AML-193 (cell line): ENCODE data around the gene CREB5.

ENCODE experiments used
- DNase-seq, 2 experiments: peaks; one replicate each; lab custom pipeline; 2025; lab: John Stamatoyannopoulos, UW

Gene CREB5

DNA sequence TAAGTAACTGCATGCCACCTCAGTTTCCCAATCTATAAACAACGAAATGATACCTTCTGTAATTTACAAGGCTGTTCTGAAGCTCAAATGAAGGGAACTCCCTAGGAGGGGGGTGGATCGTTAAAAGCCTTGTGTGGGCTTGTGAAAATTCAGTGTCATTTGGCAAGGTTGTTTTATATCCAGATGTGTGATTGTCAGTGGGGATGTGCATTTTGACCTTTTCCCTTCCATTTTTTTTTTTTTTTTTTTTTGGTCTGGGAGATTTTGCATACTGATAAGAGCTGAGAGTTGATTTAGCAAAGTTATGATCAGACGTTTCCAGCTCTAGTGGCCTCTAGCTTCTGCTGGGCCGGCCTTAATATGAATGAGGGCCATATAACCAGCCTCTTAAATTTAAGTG is 22.8 kb downstream of the CREB5 start:
- no peak for DNase-seq

- DNase-seq = no peak
These were observed 23.5 kb downstream of the CREB5 start for GRCh38 chr7:28435732-28436378.

DNA sequence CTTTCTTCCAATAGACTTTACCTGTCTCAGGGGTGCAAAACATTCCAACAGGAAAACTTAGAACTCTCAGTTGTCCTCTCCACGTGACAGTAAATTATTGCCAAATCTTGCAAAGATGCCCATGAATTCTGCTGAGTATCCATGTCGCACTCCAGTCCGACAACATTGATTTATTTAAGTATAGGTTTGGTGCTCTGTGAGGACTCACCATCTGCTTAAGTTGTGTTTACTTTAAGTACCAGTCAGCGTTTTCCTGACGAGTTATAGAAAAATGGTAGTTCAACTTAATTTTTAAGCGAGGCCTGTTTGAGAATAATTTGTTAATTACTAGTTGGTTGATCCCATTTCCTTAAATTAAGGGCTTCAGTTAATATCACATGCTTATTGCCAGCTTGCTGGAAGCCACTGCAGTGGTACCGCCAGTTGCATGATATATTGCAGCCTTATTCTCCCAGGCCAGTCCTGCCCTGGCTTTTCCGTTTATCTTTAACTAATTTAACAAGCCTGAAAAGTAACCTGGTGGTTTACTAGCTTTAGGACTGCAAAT is 27.8 kb downstream of the CREB5 start:
- DNase-seq = no peak

GRCh38 chr7:28442540-28443420 is 30.5 kb downstream of the CREB5 start:
- no peak for DNase-seq

DNA sequence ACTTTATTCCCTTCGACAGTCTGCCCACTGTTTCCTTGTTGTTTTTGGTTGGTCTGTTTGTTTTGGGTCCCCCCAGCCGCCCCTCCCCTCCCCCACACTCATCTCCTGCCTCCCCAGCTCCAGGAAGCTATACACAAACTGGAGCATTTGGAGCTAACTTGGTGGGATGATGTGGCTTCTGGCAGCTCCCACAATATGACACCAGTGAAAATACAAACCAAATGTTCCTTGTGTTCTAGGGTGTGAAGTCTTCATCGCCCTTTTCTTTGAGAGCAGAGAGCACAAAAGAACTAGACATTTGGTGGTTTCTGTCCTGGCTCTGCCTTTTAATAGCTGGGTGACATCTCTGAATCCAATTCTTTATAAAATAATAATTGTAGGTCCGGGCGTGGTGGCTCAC is 33.8 kb downstream of the CREB5 start:
- DNase-seq = no peak

GRCh38 chr7:28447071-28447470 is 34.8 kb downstream of the CREB5 start:
- DNase-seq = no peak

GRCh38 chr7:28448708-28449107 is 36.4 kb downstream of the CREB5 start:
- no peak for DNase-seq

- no peak for DNase-seq
These were observed 40.4 kb downstream of the CREB5 start for GRCh38 chr7:28452681-28453080.

- no peak for DNase-seq
These were observed 43.2 kb downstream of the CREB5 start for GRCh38 chr7:28455486-28455885.

DNA sequence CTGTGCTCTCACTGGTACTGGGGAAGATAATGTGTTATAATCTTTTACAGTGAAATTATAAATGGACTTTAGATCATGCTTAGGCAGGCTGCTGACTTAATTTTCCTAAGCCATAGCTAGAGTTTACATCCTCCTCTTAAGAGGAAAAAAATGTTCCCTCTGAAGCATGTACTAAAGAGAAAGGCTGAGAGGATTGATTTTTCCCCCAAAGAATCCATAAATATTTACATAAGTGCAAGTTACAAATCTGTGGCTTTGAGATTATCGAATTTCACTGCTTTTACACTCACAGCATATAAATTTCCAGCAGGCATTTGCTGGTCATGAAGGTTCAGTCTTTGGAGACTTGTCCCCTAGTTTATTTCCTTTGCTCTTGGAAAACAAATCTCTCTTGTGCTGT is 43.7 kb downstream of the CREB5 start:
- DNase-seq = no peak

DNA sequence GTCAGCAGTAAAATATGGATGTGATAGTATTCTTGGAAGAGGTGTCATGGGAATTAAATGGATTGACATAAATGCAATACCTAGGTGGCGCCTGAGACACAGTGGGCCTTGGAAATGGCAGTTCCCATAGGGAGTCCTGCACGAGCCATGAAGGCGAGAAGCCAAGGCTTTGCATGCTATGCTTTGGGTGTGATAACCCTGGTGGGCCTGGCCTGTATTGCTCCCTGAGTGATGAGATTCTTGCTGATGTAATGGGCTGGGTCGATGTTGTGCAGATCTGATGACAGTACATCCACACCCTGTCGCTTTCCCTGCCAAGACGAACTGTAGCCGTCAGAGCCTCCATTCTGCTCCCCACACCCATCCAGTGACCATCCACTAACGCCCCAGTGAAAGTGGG is 46.4 kb downstream of the CREB5 start:
- no peak for DNase-seq

DNA sequence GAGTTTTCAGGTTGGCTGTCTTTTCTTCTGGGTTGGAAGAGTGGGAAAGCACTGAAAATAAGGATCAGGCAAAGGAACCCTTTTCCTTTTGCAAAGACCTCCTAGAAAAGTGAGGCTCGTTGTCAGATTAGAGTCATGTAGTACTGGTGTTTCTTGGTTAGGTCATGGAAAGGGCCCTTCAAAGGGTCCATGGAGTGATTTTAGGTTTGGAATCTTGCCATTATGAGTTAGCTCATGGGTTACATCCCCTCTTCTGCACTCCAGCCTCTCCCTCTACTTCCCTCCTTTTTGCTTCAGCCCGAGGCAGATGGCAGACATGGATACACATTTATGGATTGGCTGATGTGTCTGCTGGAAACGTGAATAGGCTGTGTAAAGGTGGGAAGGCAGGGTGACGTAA is 47.0 kb downstream of the CREB5 start:
- DNase-seq = no peak

DNA sequence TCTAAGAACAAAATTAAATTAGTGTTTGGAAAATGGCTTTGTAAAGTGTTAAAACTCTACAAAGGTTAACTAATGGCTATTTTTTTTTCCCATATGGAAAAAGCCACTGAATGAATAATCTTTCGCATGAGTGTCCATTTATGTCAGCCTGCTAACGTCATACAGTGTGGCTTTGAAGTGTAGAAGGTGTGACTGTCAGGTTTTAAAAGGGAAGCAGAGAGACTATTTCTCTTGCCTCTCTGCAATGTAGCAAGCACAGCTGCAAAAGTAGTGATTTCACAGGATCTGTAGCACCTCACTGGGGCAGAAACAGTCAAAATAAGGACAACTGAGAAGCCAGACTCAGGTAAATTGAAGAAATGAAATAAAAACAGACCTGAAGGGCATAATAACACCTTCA is 53.4 kb downstream of the CREB5 start:
- DNase-seq = no peak

DNA sequence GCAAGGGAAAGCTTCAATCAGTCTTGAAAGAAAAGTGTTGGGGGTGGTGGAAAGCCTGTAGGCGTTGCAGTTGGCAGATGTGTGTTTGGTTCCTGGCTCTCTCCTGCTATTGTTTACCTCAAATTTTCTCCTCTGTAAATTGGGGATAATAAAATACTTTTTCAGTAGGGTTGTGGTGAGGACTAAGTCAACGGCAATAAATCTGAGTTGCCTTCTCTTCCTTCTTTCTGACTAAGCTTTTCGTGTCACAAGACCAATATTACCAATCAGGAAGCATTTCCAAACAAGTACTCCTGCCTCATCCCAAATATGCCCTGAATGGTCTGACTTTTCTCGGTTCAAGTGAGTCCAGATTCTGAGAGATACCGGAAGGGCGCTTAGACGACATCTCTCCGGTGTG is 54.0 kb downstream of the CREB5 start:
- no peak for DNase-seq

- DNase-seq = no peak
These were observed 54.6 kb downstream of the CREB5 start for GRCh38 chr7:28466885-28467284.

DNA sequence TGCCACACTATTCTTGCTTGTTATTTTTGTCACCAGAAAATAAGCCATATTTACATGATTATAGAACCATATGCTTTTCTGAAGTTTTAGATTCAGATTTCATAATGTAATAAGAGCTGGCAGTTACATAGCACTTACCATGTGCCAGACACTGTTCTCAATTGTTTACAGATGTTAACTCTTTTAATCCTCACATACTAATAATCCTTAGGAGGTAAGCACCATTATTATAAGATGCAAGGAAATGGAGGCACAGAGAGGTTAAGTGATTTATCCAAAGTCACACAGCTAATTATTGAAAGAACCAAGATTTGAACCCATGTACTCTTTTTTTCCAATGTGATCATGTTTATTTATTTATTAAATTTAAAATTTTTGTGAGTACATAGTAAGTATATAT is 57.2 kb downstream of the CREB5 start:
- no peak for DNase-seq

- DNase-seq = no peak
These were observed 58.0 kb downstream of the CREB5 start for GRCh38 chr7:28470344-28470743.

DNA sequence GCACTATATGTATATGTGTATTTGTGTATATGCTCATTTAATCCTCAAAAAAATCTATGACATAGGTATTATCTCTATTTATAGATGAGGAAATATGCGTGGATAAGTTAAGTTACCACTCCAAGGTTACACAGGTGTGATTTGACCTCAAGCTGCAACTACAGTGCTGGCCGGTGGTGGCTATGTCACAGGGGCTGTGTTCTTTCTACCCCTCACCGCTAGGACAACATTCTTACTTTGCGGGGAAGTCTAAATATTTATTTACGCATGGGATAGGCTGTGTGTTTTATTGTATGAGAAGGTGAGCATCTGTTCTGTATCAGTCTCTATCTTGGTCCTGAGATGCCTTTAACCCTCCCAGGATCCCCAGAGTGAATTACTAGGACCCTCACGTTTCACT is 60.0 kb downstream of the CREB5 start:
- no peak for DNase-seq

GRCh38 chr7:28473571-28474281 is 61.4 kb downstream of the CREB5 start:
- DNase-seq = no peak

GRCh38 chr7:28474282-28474638 is 61.9 kb downstream of the CREB5 start:
- DNase-seq = no peak

GRCh38 chr7:28474640-28475039 is 62.3 kb downstream of the CREB5 start:
- DNase-seq = no peak

DNA sequence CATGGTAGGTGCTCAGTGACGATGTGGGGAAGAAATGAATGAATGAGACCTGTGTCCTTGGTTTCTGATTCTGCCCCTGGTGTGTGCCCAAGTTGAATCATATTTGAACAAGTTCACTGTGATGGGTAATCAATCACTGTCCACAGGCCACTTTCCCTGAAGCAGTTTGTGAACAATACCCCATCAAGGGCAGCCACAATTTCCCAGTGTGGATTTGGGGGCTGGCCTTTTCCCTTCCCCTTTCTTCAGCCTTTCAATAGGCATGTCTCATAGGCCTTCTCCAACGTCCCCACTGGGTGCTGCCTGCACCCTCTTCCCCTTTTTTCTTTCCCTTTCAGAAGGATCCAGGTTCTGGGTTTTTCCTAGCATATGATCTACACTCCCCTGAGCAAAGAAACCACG is 64.7 kb downstream of the CREB5 start:
- DNase-seq = no peak

GRCh38 chr7:28478656-28479055 is 66.3 kb downstream of the CREB5 start:
- DNase-seq = no peak
